ENCODE results near the gene CCDC13.

The CCDC13 gene

GRCh38 chr3:42728668-42729364 is 44.2 kb downstream of the CCDC13 start:
- H3K36me3 Mint-ChIP-seq (ENCODE audit: low read depth): no peaks in the 10 kb centered on the region
- H3K27me3 Mint-ChIP-seq: peaks cover 3% of the 10 kb centered on the region
- DNase-seq: no peak
- no peaks in the 10 kb centered on the region for H3K4me1 Mint-ChIP-seq (ENCODE audit: low read depth)
- no peaks in the 10 kb centered on the region for H3K9me3 Mint-ChIP-seq
- H3K4me3 Mint-ChIP-seq: no peak overlapping the region
- no peak overlapping the region for H3K27ac Mint-ChIP-seq

- peaks cover 5% of the 10 kb centered on the region for H3K27me3 Mint-ChIP-seq
- no peaks in the 10 kb centered on the region for H3K9me3 Mint-ChIP-seq
- no peak overlapping the region for H3K4me3 Mint-ChIP-seq
- H3K4me1 Mint-ChIP-seq (ENCODE audit: low read depth): no peaks in the 10 kb centered on the region
- no peaks in the 10 kb centered on the region for H3K36me3 Mint-ChIP-seq (ENCODE audit: low read depth)
- no peak overlapping the region for H3K27ac Mint-ChIP-seq
- no peak for DNase-seq
Measured at GRCh38 chr3:42728056-42728455, 45.0 kb downstream of the CCDC13 start.

- no peak overlapping the region for H3K4me3 Mint-ChIP-seq
- no peaks in the 10 kb centered on the region for H3K36me3 Mint-ChIP-seq (ENCODE audit: low read depth)
- no peaks in the 10 kb centered on the region for H3K9me3 Mint-ChIP-seq
- no peak overlapping the region for H3K27ac Mint-ChIP-seq
- no peaks in the 10 kb centered on the region for H3K4me1 Mint-ChIP-seq (ENCODE audit: low read depth)
- peaks cover 7% of the 10 kb centered on the region for H3K27me3 Mint-ChIP-seq
- DNase-seq: no peak
Measured at GRCh38 chr3:42725454-42725853, 47.6 kb downstream of the CCDC13 start.

- DNase-seq: no peak
- Mint-ChIP-seq H3K4me3 (no peak overlapping the region), H3K4me1 (ENCODE audit: low read depth) (no peaks in the 10 kb centered on the region), H3K36me3 (ENCODE audit: low read depth) (no peaks in the 10 kb centered on the region), H3K27ac (no peak overlapping the region), H3K9me3 (no peaks in the 10 kb centered on the region), H3K27me3 (peaks cover 7% of the 10 kb centered on the region)
Measured at GRCh38 chr3:42723219-42723618, 49.8 kb downstream of the CCDC13 start.

Data from activated T-cell treated with anti-CD3 and anti-CD28 coated beads, Interleukin-2, amount 50 U/mL, for 24 hours (primary cell).